LoVo (cell line): ENCODE results near the gene TMEM106C.

Experiments used
- DNase-seq: peaks from one replicate; pipeline ENCODE4 v3.0.0-alpha.2; 2016; ENCODE audit warnings: low spot score

TMEM106C gene

DNA sequence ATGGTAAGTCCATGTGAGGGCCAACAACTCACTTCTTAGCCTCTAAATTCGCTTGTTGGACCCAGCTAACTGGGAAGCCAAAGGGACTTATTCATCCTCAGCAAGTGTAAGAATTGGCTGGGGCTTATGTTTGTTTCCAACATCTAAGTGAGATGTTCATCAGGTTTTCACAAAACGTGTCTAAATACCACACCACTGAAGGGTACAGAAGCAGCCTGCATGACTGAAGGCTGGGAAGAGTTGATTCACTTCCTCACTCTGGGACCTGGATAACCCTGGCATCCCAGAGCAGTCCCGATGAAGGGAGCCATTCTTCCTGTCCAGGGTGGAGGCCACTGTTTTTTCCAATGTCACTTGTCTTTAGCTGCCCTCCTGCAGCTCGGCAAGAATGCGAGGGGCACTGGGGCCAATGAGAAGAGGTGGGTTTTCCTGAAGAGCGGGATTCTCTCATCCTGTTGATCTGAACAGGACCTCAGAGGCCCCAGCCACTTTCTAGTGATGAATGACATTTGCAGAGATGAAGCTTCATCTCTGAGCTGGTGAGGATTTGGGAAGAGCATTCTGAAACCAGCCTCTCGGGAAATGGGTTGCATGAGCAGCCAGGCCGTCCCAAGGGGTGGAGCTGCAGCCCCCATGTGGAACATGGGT is 53.1 kb downstream of the TMEM106C start:
- DNase-seq = no peak

DNA sequence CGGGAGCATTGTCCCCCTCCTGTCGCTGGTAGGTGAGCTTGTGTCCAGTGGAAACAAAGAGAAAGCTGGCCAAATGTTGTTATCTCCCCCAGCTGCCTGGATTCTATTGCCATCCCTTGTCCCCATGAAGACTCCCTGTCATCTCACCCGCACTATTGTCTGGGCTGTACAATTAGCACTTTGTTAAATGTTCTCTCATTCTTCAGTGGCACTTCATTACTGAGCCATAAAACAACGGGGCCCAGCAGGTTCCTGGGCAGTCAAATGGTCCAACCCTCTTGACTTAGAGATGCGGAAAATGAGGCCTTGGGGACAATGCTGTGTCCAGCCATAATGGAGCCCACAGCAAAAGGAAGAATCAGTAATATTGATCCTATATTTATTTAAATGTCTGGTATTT is 54.1 kb downstream of the TMEM106C start:
- DNase-seq = no peak

GRCh38 chr12:48017921-48018617 is 54.7 kb downstream of the TMEM106C start:
- DNase-seq = peak; percentile 25
